Mesendoderm (in vitro differentiated cells): ENCODE results near the gene ADAMTS4.
A peak's percentile ranks its signal among the peaks of the same experiment; 100 is the strongest.

Experiments
- DNase-seq: peaks from one replicate; pipeline ENCODE4 v3.0.0; 2013
- H2AK5ac ChIP-seq: 2 replicates; pipeline ENCODE4 v1.6.1; 2013; ENCODE audit warnings: low read length, inconsistent platforms
- H2BK120ac ChIP-seq: 2 replicates; pipeline ENCODE4 v1.6.1; 2013; ENCODE audit warnings: low read depth, mild to moderate bottlenecking, low read length, moderate library complexity, mixed read lengths
- H2BK15ac ChIP-seq: replicated peaks from 2 replicates; pipeline ENCODE4 v1.6.1; 2013; ENCODE audit warnings: low read depth, mild to moderate bottlenecking, moderate library complexity
- H2BK5ac ChIP-seq: 2 replicates; pipeline ENCODE4 v1.6.1; 2013; ENCODE audit warnings: low read length, inconsistent platforms
- H3K18ac ChIP-seq: 2 replicates; pipeline ENCODE4 v1.6.1; 2013; ENCODE audit warnings: mild to moderate bottlenecking, low read length, mixed read lengths
- H3K23ac ChIP-seq: one replicate; pipeline ENCODE4 v1.6.1; 2013; ENCODE audit warnings: low read length
- H3K27ac ChIP-seq: 2 replicates; pipeline ENCODE4 v1.5.1; 2013; ENCODE audit warnings: low read depth, mild to moderate bottlenecking, inconsistent platforms, low read length, moderate library complexity
- H3K27me3 ChIP-seq: 2 replicates; pipeline ENCODE4 v1.6.1; 2013; ENCODE audit warnings: low read length, control low read depth, mild to moderate bottlenecking, inconsistent platforms; ENCODE audit not compliant: insufficient read depth, poor library complexity
- H3K36me3 ChIP-seq: 2 replicates; pipeline ENCODE4 v1.6.1; 2013; ENCODE audit warnings: low read length, inconsistent platforms; ENCODE audit not compliant: control insufficient read depth, insufficient read depth
- H3K4ac ChIP-seq: one replicate; pipeline ENCODE4 v1.6.1; 2013; ENCODE audit warnings: low read depth, mild to moderate bottlenecking, low read length, moderate library complexity
- H3K4me1 ChIP-seq: 2 replicates; pipeline ENCODE4 v1.6.1; 2013; ENCODE audit warnings: low read depth, low read length, inconsistent platforms; ENCODE audit not compliant: control insufficient read depth
- H3K4me2 ChIP-seq: 2 replicates; pipeline ENCODE4 v1.6.1; 2013; ENCODE audit warnings: low read length
- H3K4me3 ChIP-seq: 2 replicates; pipeline ENCODE4 v1.5.1; 2013; ENCODE audit warnings: mild to moderate bottlenecking, low read length
- H3K56ac ChIP-seq: one replicate; pipeline ENCODE4 v1.6.1; 2013; ENCODE audit warnings: low read length
- H3K79me1 ChIP-seq: 2 replicates; pipeline ENCODE4 v1.6.1; 2013; ENCODE audit warnings: low read length, inconsistent platforms
- H3K79me2 ChIP-seq: 2 replicates; pipeline ENCODE4 v1.6.1; 2013; ENCODE audit warnings: mild to moderate bottlenecking, low read length; ENCODE audit not compliant: control insufficient read depth, insufficient read depth
- H3K9ac ChIP-seq: 2 replicates; pipeline ENCODE4 v1.6.1; 2013; ENCODE audit warnings: low read length, inconsistent platforms
- H4K5ac ChIP-seq: one replicate; pipeline ENCODE4 v1.6.1; 2013; ENCODE audit warnings: low read length
- H4K8ac ChIP-seq: one replicate; pipeline ENCODE4 v1.6.1; 2013; ENCODE audit warnings: low read depth, mild to moderate bottlenecking, control low read depth, low read length, moderate library complexity
- WGBS: extraction: QIAGEN DNeasy Blood & Tissue Kit; methylation state at CpG from one replicate; pipeline ENCODE4 v1.1.7; 2013; ENCODE audit warnings: low lambda C conversion rate, missing lambda C conversion rate; ENCODE audit not compliant: insufficient coverage; ENCODE audit errors: extremely low coverage; 5-methylcytosine and 5-hydroxymethylcytosine counted together

Gene ADAMTS4

DNA sequence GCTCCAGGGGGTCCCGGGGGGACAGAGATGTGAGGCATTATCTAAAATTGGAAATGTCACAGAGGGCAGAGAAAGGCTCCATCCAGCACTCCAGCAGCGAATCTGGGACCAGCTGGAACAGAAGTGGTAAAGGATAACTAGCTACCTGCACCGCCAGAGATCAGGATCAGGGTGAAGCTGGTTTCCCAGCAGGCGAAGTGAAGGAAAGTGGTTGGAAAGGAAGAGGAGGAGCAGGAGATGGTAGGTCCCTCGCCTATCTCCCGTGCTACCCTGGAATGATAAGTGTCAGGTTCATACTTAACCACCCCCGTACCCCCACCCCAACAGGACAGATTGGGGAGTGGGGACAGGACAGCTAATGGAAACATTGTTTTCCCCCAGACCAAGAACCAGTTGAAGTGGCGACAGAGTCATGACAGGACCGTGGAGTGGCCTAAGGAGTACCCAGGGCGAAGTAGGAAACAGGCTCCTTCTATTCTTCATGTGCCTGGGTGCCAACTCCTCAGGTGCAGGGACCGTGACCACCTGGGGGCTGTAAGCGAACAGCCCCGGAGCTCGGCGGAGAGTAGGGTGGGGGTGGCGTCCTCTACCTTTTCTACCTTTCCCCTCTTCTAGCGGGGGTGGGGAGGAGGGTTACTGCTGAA, 22.3 kb downstream of the ADAMTS4 start:
- H3K36me3 ChIP-seq = peaks cover 8% of the 10 kb centered on the region
- H2BK15ac ChIP-seq = no peak overlapping the region
- no peak overlapping the region for H2BK5ac ChIP-seq
- H2AK5ac ChIP-seq = no peak overlapping the region
- H2BK120ac ChIP-seq = no peak overlapping the region
- peak overlapping the region; percentile 57 for H3K4me2 ChIP-seq
- peaks cover 6% of the 10 kb centered on the region for H3K79me1 ChIP-seq
- H3K9ac ChIP-seq = peak overlapping the region; percentile 98
- peaks cover 4% of the 10 kb centered on the region for H3K79me2 ChIP-seq
- no peaks in the 10 kb centered on the region for H3K27me3 ChIP-seq
- no peak overlapping the region for H3K4ac ChIP-seq
- peak overlapping the region; percentile 100 for H3K56ac ChIP-seq
- H3K18ac ChIP-seq = no peak overlapping the region
- DNase-seq = no peak
- H3K4me1 ChIP-seq = peaks cover 8% of the 10 kb centered on the region
- no peak overlapping the region for H4K8ac ChIP-seq
- H3K23ac ChIP-seq = peak overlapping the region; percentile 37
- no peak overlapping the region for H3K27ac ChIP-seq
- no CpG with 5 or more reads among the region's 17 CpGs for WGBS
- H4K5ac ChIP-seq = no peak overlapping the region
- H3K4me3 ChIP-seq = peak overlapping the region; percentile 96

DNA sequence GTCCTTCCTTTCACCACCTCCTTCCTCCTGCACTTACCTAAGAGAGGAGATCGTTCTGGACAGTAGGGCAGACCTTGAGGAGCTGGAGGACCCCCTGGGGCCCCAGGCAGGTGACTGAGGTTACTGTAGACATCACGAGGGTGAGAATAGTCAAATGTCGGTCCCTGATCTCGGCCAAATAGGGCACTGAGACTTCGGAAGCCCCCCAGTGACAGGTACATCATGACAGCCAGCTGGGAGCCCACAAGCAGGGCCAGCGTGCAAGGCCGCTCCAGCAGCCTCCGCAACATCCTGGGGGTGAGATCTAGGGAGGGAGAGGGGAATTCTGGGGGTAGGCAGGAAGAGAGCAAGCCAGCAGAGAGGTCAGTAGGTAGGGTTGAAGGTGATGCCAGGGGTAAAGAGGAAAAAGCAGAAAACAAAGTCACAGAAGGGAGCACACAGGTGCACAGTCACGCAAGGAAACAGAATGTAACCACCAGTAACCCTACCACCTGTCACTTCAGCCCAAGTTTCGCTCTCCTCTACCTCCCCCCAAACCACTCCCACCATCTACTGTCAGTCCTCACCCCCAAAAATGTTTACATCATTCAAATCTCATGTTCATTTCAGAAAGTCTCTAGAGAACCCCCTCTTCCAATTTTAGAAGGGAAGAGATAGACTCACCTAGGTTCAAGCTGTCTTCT, 22.9 kb downstream of the ADAMTS4 start:
- Histone ChIP-seq H3K56ac (no peak overlapping the region), H3K27me3 (no peaks in the 10 kb centered on the region)

DNA sequence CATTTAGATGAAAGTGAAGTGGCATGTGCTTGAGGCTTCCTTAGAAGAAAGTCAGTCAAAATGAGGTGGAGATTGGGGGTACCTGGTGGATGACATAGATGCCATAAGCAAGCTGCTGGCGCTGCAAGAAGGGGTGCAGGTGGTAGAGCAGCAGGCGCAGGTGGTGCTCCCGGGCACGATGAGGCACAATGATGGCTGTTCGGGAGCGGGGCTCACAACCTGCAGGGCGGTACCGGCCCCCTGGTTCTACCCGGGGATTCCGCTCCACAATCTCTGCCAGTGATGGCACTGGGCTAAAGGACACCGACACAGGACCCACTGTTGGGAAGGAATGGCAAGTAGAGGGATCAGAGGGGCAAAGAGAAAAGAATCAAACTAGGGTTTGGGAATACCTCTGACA, 23.9 kb downstream of the ADAMTS4 start:
- no peak overlapping the region for H4K8ac ChIP-seq
- H3K27ac ChIP-seq = no peak overlapping the region
- no peak overlapping the region for H2BK120ac ChIP-seq
- H3K27me3 ChIP-seq = no peaks in the 10 kb centered on the region
- H3K9ac ChIP-seq = no peak overlapping the region
- H3K79me2 ChIP-seq = peaks cover 4% of the 10 kb centered on the region
- H3K79me1 ChIP-seq = peaks cover 6% of the 10 kb centered on the region
- H3K36me3 ChIP-seq = peaks cover 10% of the 10 kb centered on the region
- no peak overlapping the region for H2AK5ac ChIP-seq
- no peak overlapping the region for H3K4ac ChIP-seq
- H3K4me3 ChIP-seq = no peak overlapping the region
- H3K4me2 ChIP-seq = no peak overlapping the region
- H2BK15ac ChIP-seq = no peak overlapping the region
- no peak for DNase-seq
- H3K4me1 ChIP-seq = peaks cover 8% of the 10 kb centered on the region
- no CpG with 5 or more reads among the region's 11 CpGs for WGBS
- H3K23ac ChIP-seq = no peak overlapping the region
- no peak overlapping the region for H2BK5ac ChIP-seq
- H3K56ac ChIP-seq = no peak overlapping the region
- no peak overlapping the region for H3K18ac ChIP-seq
- H4K5ac ChIP-seq = no peak overlapping the region

More for the DNA sequence above, 22.9 kb downstream of the ADAMTS4 start:
- Histone ChIP-seq H3K4me2 (no peak overlapping the region), H3K18ac (no peak overlapping the region), H3K27ac (no peak overlapping the region), H2BK5ac (no peak overlapping the region), H3K4me3 (no peak overlapping the region), H3K79me1 (peaks cover 6% of the 10 kb centered on the region), H3K9ac (no peak overlapping the region), H3K4ac (no peak overlapping the region), H3K79me2 (peaks cover 4% of the 10 kb centered on the region), H2BK120ac (no peak overlapping the region), H3K4me1 (peaks cover 8% of the 10 kb centered on the region), H2AK5ac (no peak overlapping the region), H3K23ac (no peak overlapping the region), H4K5ac (no peak overlapping the region), H3K36me3 (peaks cover 8% of the 10 kb centered on the region), H4K8ac (no peak overlapping the region), H2BK15ac (no peak overlapping the region)
- no peak for DNase-seq
- WGBS = no CpG with 5 or more reads among the region's 10 CpGs

DNA sequence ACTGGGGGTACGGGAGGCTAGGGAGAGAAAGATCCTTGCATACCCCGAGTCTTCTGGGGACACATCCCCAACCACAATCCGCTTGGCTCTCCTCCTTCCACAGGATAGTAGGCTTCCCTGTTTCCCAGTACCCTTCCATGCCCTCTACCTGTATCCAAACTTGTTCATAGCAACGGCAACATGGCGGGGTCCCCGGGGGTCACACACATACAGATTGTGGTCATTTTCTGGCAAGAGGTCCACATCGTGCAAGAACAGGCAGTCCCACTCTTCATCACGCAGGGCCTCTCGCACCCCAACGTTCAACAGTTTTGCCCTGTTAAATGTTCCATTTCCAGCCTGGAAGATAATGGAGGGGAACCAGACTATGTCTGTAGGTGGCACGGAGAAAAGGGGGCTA, 25.1 kb downstream of the ADAMTS4 start:
- Histone ChIP-seq H3K79me2 (peaks cover 4% of the 10 kb centered on the region), H2AK5ac (no peak overlapping the region), H3K4ac (no peak overlapping the region), H4K8ac (no peak overlapping the region), H4K5ac (no peak overlapping the region), H3K9ac (no peak overlapping the region), H3K4me3 (no peak overlapping the region), H3K23ac (no peak overlapping the region), H2BK15ac (no peak overlapping the region), H3K18ac (no peak overlapping the region), H2BK5ac (no peak overlapping the region), H3K27ac (no peak overlapping the region), H3K56ac (no peak overlapping the region), H3K4me1 (peaks cover 8% of the 10 kb centered on the region), H3K36me3 (peaks cover 10% of the 10 kb centered on the region), H3K4me2 (no peak overlapping the region), H3K79me1 (peaks cover 6% of the 10 kb centered on the region), H2BK120ac (no peak overlapping the region), H3K27me3 (no peaks in the 10 kb centered on the region)
- no CpG with 5 or more reads among the region's 11 CpGs for WGBS
- DNase-seq = no peak

DNA sequence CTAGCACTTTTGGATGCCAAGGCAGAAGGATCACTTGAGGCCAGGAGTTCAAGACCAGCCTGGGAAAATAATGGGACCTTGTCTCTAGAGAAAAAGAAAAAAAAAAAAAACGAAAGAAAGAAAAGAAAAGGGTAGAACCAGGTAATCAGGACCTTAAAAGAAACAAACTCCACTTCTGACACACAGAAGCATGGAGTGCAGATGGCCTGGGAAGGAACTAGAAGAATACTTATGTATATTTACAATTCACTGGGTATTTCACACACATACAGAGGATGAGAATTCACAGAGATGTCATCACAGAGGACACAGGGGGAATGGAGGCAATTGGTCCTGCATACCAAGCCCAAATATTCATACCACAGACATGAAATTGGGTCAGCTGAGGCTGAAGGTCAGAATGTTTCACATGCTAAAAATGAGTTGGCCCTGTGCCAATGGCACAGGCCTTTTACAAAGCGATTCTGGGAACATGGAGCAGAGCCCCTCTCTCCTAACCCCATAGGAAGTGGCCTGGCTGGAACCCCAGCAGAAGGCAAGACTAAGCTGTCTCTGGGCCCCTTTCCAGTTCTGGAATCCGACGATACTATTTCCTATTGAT, 26.0 kb downstream of the ADAMTS4 start:
- Histone ChIP-seq H4K5ac (no peak overlapping the region), H3K9ac (no peak overlapping the region), H3K36me3 (peaks cover 10% of the 10 kb centered on the region), H3K4me3 (no peak overlapping the region), H3K4me2 (no peak overlapping the region), H3K23ac (no peak overlapping the region), H3K27ac (no peak overlapping the region), H3K18ac (no peak overlapping the region), H3K27me3 (no peaks in the 10 kb centered on the region), H2BK120ac (no peak overlapping the region), H3K4me1 (peaks cover 5% of the 10 kb centered on the region), H3K79me1 (peaks cover 6% of the 10 kb centered on the region), H4K8ac (no peak overlapping the region), H3K79me2 (peaks cover 4% of the 10 kb centered on the region), H2AK5ac (no peak overlapping the region), H3K4ac (no peak overlapping the region), H2BK15ac (no peak overlapping the region), H2BK5ac (no peak overlapping the region), H3K56ac (no peak overlapping the region)
- no CpG with 5 or more reads among the region's 4 CpGs for WGBS
- no peak for DNase-seq
